Sciatic nerve (tissue), 2 donors: ENCODE results near the gene CCNK. TPM values are rescaled to one million over a fixed set of nuclear protein-coding genes. Genes with fewer than 3 reads are reported as not detected.

Source experiments
- ATAC-seq: fragments of 200-7000 bp; cut with Tn5 transposase; one replicate; pipeline ENCODE4 v1.9.1; 2020; ENCODE audit warnings: mild to moderate bottlenecking, moderate library complexity
- DNase-seq: peaks from one replicate; pipeline ENCODE4 v3.0.0-alpha.2; 2020; ENCODE audit warnings: low spot score
- intact Hi-C: fragments of 100-400 bp; cut with DNase I; formaldehyde crosslinking; loops from one replicate; pipeline ENCODE4 v1.14.2; 2022
- total RNA-seq: library from RNA; stranded (reverse); fragmentation: NEBNext Ultra II Directional; extraction: Animal tissue kit (Norgen Biotek cat#: 25700); gene quantifications from one replicate; pipeline ENCODE4 v1.2.1, GENCODE V29; 2021
- donor health status: DM: no; HTN: no; CAD: no.
- donor health status: DM: no; HTN: no; CAD: no.

CCNK gene
- total RNA-seq, 1 donor from 2014 or later: 43.2 TPM

GRCh38 chr14:99516156-99516870, 35.1 kb downstream of the CCNK start:
- DNase-seq (peak; percentile 53), ATAC-seq (no peak)
- intact Hi-C loops: no loop called here

- intact Hi-C loops: no loop called here
These were observed 35.8 kb downstream of the CCNK start for GRCh38 chr14:99516871-99517642.

GRCh38 chr14:99517643-99518381, 36.6 kb downstream of the CCNK start:
- intact Hi-C loops: no loop called here
- ATAC-seq: no peak
- DNase-seq: peak; percentile 53

More at GRCh38 chr14:99516871-99517642, 35.8 kb downstream of the CCNK start:
- no peak for ATAC-seq
- peak; percentile 57 for DNase-seq

- peak; percentile 85 for DNase-seq
- intact Hi-C loops: no loop called here
- ATAC-seq: peak; percentile 49
These were observed 37.5 kb downstream of the CCNK start for GRCh38 chr14:99518441-99519346.

GRCh38 chr14:99519347-99519881, 38.2 kb downstream of the CCNK start:
- intact Hi-C loops: no loop called here
- ATAC-seq (no peak), DNase-seq (no peak)

- no peak for ATAC-seq
- intact Hi-C loops: loop anchor here (5.0 kb wide), 1 partner anchor 107 kb away; no protein-coding TSS in a partner anchor
- peak; percentile 37 for DNase-seq
These were observed 38.8 kb downstream of the CCNK start for GRCh38 chr14:99519931-99520421.

- no peak for ATAC-seq
- intact Hi-C loops: loop anchor here (5.0 kb wide), 1 partner anchor 107 kb away; no protein-coding TSS in a partner anchor
- DNase-seq: no peak
These were observed 39.4 kb downstream of the CCNK start for GRCh38 chr14:99520571-99521081.

GRCh38 chr14:99521176-99522024, 40.2 kb downstream of the CCNK start:
- DNase-seq: no peak
- intact Hi-C loops: loop anchor here (5.0 kb wide), 1 partner anchor 106 kb away; no protein-coding TSS in a partner anchor
- no peak for ATAC-seq

GRCh38 chr14:99522025-99522401, 40.8 kb downstream of the CCNK start:
- intact Hi-C loops: loop anchor here (5.0 kb wide), 1 partner anchor 105 kb away; no protein-coding TSS in a partner anchor
- DNase-seq (no peak), ATAC-seq (no peak)

- intact Hi-C loops: loop anchor here (5.0 kb wide), 1 partner anchor 105 kb away; no protein-coding TSS in a partner anchor
- DNase-seq (no peak), ATAC-seq (peak; percentile 51)
These were observed 41.3 kb downstream of the CCNK start for GRCh38 chr14:99522457-99522891.

- ATAC-seq (peak; percentile 23), DNase-seq (no peak)
- intact Hi-C loops: loop anchor here (5.0 kb wide), 1 partner anchor 104 kb away; no protein-coding TSS in a partner anchor
These were observed 41.9 kb downstream of the CCNK start for GRCh38 chr14:99522934-99523703.

- DNase-seq (no peak), ATAC-seq (no peak)
- intact Hi-C loops: loop anchor here (5.0 kb wide), 1 partner anchor 104 kb away; no protein-coding TSS in a partner anchor
These were observed 42.5 kb downstream of the CCNK start for GRCh38 chr14:99523704-99524055.

GRCh38 chr14:99524091-99524661, 43.0 kb downstream of the CCNK start:
- DNase-seq (no peak), ATAC-seq (peak; percentile 54)
- intact Hi-C loops: loop anchor here (5.0 kb wide), 1 partner anchor 103 kb away; no protein-coding TSS in a partner anchor

- DNase-seq: no peak
- peak; percentile 9 for ATAC-seq
- intact Hi-C loops: loop anchor here (5.0 kb wide), 1 partner anchor 102 kb away; no protein-coding TSS in a partner anchor
These were observed 43.8 kb downstream of the CCNK start for GRCh38 chr14:99524804-99525698.

- intact Hi-C loops: no loop called here
- ATAC-seq (no peak), DNase-seq (no peak)
These were observed 44.5 kb downstream of the CCNK start for GRCh38 chr14:99525699-99526080.
